AG08395 (cell line): ENCODE measurements around the gene DCBLD2.

Experiments
- DNase-seq: peaks from one replicate; pipeline ENCODE4 v3.0.0; 2012; ENCODE audit warnings: mixed read lengths, low spot score

The DCBLD2 gene

GRCh38 chr3:98901392-98902350, at the start of gene DCBLD2:
Gene DCBLD2, minus strand, starts transcription at chr3:98901695. Its CDS starts 369 bp downstream, at chr3:98901326.
- DNase-seq: peak; percentile 99

DNA sequence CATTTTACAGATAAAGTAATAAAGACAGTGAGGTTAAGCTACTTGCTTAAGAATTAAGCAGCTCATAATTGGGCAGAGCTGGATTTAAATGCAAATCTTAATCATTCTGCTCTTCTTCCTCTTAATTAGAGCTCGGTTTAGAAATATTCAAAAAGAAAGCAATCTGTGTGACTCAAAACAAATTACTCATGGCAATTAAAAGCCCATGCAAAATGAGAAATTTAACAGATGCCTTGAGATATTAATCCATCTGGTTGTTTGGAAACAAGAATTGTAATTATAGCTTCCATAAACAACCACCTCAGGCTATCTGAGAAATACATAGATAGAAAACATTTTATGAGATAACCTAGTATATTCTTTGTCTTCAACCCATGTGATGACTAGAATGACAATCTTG, 44.2 kb upstream of the DCBLD2 start:
- no peak for DNase-seq

GRCh38 chr3:98945101-98945524, 43.6 kb upstream of the DCBLD2 start:
- no peak for DNase-seq

DNA sequence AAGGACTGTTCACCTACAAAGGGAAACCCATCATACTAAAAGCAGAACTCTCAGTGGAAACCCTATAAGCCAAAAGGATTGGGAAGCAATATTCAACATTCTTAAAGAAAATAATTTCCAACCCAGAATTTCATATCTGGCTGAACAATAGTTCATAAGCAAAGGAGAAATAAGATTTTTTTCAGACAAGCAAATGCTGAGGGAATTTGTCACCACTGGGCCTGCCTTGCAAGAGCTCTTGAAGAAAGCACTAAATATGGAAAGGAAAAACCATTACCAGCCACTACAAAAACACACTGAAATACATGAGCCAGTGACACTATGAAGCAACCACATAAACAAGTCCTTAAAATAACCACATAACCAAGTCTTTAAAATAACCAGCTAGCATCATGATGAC, 28.9 kb upstream of the DCBLD2 start:
- DNase-seq: no peak

DNA sequence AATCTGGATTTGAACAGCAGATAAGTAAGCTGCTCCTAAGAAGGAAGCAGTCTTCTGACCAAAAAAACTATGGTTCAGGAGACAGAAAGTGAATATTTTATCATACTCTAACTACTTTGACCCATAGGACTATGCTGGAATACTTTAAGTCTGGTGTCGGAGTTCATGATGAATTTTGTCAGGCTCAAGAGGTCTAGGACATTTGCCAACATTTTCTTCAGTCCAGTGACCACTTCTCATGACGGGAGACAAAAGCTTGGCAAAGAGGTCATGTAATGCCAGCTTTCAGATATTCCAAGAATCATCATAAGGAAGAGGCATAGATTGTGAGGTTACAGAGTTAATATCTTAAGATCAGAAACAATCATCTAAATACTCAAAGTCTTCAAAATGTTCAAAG, 20.5 kb upstream of the DCBLD2 start:
- no peak for DNase-seq

- DNase-seq: no peak
These were observed 18.7 kb upstream of the DCBLD2 start for GRCh38 chr3:98920166-98920565.

DNA sequence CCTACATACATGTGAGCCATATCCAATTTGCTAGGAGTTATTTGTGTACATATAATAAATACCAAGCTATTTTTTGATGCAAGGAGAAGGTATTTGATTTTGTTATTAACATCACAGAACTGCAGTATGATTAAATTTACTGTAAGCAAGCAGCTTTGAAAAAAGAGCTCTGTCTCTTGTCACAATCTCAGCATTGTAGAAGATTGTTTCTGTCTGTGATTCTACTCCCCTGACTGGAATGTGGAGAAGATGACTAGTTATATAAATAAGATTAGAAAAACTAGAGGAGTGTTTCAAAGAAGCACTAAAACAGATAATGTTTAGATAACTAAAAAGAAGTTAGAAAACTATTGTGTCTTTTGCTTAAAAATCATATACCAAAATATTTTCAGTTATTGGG, 17.1 kb upstream of the DCBLD2 start:
- DNase-seq: peak; percentile 21

DNA sequence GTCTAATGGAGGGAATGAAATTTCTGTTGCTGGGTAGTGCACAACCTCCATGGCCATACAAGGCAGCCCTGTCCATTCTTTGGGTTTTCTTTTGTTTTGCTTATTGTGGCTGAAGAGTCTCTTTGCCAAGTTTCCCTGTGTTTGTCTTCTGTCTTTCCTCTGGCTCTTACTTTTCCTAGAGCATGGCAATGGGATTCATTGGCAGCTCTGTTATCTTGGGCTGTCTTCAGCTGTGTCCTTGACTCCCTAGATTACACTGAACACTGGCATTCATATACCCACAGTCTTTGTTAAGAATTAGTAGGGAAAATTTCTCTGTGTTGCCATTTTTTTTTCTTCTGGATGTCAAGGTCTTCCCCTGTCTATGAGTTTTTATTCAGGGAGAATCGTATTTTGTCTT, 16.1 kb upstream of the DCBLD2 start:
- DNase-seq: no peak

DNA sequence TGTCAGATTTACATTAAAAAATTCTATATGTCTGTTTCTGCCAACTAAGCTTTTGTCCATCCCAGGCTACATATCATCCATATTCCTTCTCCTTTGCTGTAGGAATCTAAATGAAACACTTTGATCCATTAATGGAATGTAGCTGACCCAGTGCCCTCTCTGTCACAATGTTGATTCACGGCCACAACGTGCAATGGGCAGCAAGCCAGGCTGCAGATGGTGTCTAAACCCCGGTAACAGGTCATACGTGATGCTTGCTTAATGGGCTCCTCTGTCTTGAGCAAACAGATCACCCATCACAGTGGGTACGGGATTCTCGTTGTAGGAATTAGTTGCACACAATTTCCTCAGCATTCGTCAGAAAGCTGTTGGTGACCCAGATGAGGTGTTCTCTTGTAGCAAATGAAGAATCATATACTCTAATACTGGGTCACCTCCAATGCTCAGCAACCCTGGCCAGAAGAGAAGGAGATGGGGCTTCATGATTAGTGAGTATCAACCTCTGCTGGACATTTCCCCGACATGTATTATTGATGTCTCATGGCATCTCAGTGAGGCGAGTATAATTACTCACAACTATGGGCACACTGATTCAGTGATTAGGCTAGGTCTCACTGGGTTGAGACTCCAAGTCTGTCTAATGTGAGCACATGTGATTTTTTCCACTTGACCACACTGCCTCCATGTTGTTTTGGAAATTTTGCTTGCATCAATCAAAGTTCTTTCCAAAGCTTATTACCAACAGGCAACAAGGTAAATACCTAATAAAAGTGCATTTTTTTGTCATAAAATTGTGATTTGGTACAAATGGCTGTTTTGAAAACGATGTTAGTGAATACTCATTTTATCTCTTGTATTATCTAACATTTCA, 12.9 kb upstream of the DCBLD2 start:
- no peak for DNase-seq

DNA sequence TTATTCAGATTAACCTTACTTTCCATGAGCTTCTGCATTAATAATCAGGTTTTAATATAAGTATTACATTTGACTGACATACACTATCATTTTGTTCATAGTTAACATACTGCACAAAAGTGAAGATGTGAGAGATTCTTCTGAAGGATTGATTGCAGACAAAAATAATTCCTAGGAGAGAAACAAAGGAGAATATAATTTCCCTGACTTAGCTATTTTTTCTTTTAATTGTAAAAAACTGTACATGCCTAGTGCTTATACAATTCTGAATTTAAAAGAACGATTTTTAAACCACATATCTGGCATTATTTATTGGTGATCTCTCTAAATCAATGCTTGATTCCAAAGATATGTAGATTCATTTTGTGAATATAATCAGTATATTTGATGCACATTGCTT, 11.0 kb upstream of the DCBLD2 start:
- no peak for DNase-seq

- DNase-seq: peak; percentile 73
These were observed 4.7 kb upstream of the DCBLD2 start for GRCh38 chr3:98906230-98906629.

DNA sequence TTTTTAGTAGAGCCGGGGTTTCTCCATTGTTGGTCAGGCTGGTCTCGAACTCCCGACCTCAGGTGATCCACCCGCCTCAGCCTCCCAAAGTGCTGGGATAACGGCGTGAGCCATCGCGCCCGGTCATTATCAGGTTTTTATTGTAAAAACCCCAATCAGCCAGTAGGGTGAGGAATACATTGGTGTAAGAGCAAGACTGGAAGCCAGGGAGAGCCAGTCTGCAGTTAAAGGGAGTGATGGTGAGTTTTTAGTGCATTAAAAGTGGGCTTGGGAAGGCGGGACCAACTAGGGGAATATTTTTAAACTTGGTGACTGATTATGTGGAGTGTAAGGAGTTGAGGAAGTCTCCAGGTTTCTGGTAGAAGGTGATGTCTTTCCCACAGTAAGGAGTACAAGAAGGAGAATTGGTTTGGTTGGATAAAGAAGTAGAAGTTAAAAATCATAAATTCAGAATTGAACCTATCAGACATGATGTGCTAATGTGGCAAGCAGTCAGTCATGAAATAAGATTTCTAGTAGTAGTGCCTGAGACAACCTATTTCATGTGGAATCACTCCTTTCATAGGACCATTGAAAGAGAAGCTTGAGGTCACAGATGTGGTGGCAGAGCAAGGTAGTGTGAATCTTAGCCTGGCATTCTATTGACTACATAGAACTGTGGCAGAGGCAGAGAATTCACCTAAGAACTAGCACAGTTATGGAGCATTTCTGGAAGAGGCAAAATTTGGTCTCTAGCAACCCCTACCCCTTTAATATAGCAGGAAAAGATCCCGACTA, 2.4 kb upstream of the DCBLD2 start:
- no peak for DNase-seq

- no peak for DNase-seq
These were observed 1.6 kb upstream of the DCBLD2 start for GRCh38 chr3:98903099-98903498.

DNA sequence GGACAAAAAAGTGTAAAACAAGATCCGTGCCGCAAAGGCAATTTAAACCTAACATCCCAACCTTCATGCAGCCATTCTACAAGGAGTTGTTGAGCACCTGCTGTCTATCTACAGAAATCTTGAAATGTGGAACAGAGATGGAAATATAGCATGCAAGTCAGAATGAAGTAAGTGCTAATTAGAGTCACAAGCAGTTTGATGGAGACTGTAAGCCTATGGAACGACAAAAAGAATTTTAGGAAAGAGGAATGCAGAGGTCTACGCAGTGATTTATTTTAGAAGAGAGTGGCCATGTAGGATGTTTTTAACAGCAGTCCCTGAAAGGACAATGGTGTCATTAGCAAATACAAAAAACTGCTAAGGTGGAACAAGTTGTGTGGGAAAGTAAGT, 851 bp upstream of the DCBLD2 start:
- no peak for DNase-seq

- peak; percentile 52 for DNase-seq
These were observed 440 bp downstream of the DCBLD2 start for GRCh38 chr3:98901119-98901391.

DNA sequence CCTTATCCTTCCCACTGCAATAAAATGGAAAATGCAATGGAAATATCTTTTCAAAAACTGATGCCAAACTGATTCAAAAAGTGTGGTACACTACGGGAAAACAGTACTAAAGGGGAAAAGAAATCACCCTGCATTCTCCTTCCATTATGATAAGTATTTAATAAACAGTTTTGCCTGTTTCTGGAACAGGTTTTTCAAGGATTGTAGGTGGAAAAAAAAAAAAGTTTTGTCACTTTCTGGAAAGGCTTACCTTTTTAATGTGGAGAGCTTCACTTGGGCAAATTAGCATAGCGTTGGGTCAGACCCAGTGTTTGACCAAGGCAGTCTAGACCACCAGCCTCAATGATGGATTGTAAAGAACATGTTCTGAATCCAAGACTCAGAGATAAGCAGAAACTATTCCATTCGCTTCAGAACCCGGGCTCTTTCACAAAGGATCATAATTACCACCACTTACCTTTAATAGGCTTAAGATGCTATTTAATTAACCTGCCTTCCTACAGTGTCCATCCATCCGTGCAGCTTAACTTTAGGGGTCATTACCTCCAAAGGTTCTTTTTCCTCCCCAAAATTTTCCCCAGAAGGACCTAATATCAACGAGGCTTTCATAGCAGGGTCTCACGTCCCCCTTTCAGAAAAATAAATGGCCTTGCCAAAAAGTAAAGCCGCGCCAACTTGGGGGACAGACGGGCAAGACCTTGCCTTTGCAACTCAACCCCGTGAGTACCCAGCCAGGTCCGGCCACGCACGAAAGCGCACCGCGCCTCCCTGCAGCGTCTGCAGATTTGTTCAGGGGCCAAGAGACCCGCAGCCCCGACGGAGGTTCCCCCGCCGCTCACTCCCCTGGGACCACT, 1.0 kb downstream of the DCBLD2 start:
- DNase-seq: no peak

DNA sequence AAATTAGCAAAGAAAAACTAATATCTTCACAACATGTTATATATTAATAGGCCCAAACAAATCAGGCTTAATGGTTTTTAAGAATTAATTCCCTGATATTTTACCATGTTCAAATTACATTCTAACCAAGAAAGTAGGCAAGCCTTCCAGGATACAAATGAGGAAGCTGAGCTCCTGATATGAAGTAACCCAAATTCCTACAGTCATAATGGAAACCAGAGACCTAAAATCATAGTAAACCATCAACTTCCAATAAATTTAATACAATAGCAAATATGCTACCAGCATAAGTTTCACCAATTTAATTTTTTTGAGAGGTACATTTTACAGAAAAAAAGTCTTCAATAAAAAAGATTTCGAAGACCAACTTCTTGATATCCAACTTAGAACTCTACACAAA, 3.8 kb downstream of the DCBLD2 start:
- DNase-seq: no peak

DNA sequence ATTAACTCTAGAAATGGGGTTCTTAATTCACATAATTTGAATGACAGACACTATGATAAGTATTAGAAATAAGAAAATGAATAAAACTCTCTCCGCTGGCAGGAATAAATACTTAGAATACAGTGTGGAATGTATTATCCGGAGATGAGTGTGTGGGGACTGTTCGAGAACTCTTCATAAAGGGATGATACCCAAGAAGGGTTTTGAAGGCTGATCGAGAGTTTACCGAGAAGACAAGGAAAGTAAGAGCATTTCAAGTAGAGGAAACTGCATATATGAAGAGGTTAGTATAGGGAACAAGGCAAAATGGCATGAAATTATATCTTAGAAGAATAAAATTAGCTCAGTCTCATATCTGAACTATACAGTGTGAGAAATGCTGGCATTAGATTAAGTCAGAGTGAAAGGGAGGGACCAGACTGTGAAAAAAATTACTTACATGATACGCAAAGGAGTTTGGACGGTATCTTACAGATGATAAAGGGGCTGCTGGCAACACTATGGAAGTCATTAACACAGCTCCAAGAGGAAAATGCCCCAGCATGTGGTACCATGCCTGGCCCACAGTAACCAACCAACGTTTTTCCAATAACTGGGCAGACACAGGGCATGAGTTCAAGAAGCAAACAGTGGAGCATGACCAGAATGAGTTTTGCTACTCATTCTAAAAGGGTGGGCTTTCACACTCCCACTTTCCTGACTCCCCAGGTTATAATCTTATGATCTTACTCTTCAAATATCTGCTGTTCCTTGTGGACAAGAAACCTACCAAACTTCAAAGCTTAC, 6.5 kb downstream of the DCBLD2 start:
- no peak for DNase-seq

GRCh38 chr3:98893740-98894139, 7.8 kb downstream of the DCBLD2 start:
- no peak for DNase-seq

GRCh38 chr3:98892263-98892662, 9.2 kb downstream of the DCBLD2 start:
- no peak for DNase-seq
